Fibroblast of mammary gland (primary cell): ENCODE data around the gene RGSL1.

Experiments
- DNase-seq: peaks from one replicate; pipeline ENCODE4 v3.0.0-alpha.2; 2010; ENCODE audit warnings: low read depth
- H3K4me3 ChIP-seq: 2 replicates; pipeline ENCODE4 v1.5.1; 2011; ENCODE audit warnings: low read depth, mild to moderate bottlenecking, low read length, moderate library complexity; ENCODE audit not compliant: control insufficient read depth
- CTCF ChIP-seq: conservative IDR thresholded peaks from 2 replicates; pipeline ENCODE4 v1.5.1; 2011; ENCODE audit warnings: low read depth, low read length, inconsistent platforms; ENCODE audit not compliant: control insufficient read depth, insufficient read depth

Gene RGSL1

GRCh38 chr1:182602935-182603645 is 153.1 kb downstream of the RGSL1 start:
- no peak for DNase-seq
- no peak for TF ChIP-seq CTCF
- H3K4me3 ChIP-seq: no peak overlapping the region

DNA sequence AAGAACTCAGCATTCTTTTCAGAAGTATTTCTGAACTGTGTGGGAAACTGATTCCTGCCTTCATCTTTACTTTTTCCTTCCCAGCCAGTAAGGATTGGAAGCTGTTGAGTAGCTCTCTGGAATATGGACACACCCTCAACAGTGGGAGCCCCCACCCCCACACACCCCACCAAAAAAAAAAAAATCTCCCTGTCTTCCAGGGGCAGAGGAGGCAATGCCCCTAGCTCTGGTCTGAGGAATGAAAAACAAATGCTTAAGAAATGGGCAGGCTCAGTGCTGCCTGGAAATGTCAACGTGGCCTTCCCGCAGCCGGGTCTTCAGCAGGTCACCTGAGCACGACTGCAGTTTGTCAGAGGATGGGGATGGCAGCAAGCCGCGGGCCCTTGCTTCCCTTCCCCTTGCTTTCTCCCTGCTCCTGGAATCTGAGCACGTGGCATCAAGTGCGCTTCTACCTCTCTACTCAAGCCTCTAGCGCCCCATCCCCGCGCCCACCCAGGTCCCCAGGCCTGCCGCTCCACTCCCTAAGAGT is 153.8 kb downstream of the RGSL1 start:
- DNase-seq: no peak
- no peak for TF ChIP-seq CTCF
- H3K4me3 ChIP-seq: peak overlapping the region; percentile 50

GRCh38 chr1:182604175-182605164 is 154.5 kb downstream of the RGSL1 start, which contains the start of gene RGS16:
RGS16 (minus strand) TSS chr1:182604389; CDS start chr1:182604259, 130 bp downstream.
- peak; percentile 71 for DNase-seq
- TF ChIP-seq CTCF: no peak
- peak within 1 kb of the TSS; percentile 50 for H3K4me3 ChIP-seq

GRCh38 chr1:182607566-182607965 is 157.6 kb downstream of the RGSL1 start:
- no peak for DNase-seq
- no peak for TF ChIP-seq CTCF
- H3K4me3 ChIP-seq: no peak overlapping the region

- no peak overlapping the region for H3K4me3 ChIP-seq
- TF ChIP-seq CTCF: no peak
- DNase-seq: no peak
These were observed 158.3 kb downstream of the RGSL1 start for GRCh38 chr1:182608236-182608635.

DNA sequence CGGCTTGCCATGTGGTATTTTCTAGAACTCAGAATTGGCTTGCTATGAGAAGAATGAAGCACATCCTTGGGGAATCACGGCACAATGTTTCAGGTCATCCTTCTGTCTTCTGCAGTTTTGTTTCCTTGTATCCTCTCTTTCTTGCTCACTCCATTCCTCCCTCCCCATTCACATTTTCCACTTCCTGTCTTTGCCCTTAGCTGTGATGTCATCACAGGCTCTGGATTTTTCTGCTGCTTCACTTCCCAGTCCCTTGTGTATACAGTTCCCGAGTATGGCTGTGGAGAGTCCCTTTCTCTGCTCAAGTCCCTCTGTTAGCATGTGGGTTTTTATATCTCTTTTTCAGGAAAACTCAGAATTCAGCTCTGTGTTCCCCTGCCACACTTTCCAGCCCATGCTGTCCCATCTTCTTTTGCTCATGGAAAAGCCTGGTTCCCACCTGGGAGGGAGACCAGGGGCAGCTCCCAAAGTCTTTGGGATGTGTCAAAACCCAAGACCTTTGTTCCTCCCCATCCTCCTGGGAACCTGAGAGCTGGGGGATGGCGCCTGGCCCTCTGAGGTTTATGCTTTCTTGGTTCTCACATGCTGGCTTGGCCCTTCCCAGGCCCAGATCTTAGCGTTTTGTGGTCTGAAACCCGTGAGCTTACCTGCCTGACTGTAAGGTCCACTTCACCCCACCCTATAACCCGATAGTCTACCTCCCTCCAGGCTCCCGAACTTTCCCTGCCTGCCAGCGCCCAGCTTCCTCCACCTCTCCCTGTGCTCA is 159.1 kb downstream of the RGSL1 start:
- no peak overlapping the region for H3K4me3 ChIP-seq
- no peak for TF ChIP-seq CTCF
- peak; percentile 49 for DNase-seq
